ENCODE measurements around the gene ZC3H7B.

GRCh38 chr22:41288245-41288946 is 12.9 kb upstream of the ZC3H7B start:
- TF ChIP-seq CTCF (optimal IDR thresholded peaks at IDR 0.05 in 1 of 3, IDR thresholded peaks at IDR 0.05 in 1 of 3, conservative IDR thresholded peaks at IDR 0.05 in 1 of 3; ENCODE audit: extremely low read depth in 1 of 3, insufficient read depth in 2 of 3, low read length in 3 of 3) (peak in 1 of 3 experiments; percentile 42), EZH2 (IDR thresholded peaks at IDR 0.05; ENCODE audit: low read length) (no peak)

All from keratinocyte (primary cell).